Neuron (in vitro differentiated cells): ENCODE results near the gene ANKMY1.

Experiments
- H2AFZ ChIP-seq: one replicate; pipeline ENCODE4 v1.6.1; 2013; ENCODE audit warnings: low read depth, mild to moderate bottlenecking, inconsistent platforms, low read length, moderate library complexity
- H3K27me3 ChIP-seq: one replicate; pipeline ENCODE4 v1.6.1; 2013; ENCODE audit warnings: low read length; ENCODE audit not compliant: insufficient read depth
- H3K36me3 ChIP-seq: one replicate; pipeline ENCODE4 v1.6.1; 2013; ENCODE audit warnings: low read length; ENCODE audit not compliant: insufficient read depth
- H3K4me1 ChIP-seq: one replicate; pipeline ENCODE4 v1.6.1; 2013; ENCODE audit warnings: low read length; ENCODE audit not compliant: insufficient read depth
- H3K4me3 ChIP-seq: 2 replicates; pipeline ENCODE4 v1.5.1; 2013; ENCODE audit warnings: mild to moderate bottlenecking, low read length, moderate library complexity
- H3K9me3 ChIP-seq: one replicate; pipeline ENCODE4 v1.6.1; 2013; ENCODE audit warnings: low read length

ANKMY1 gene

GRCh38 chr2:240599141-240599583 lies 41.4 kb upstream of the ANKMY1 start:
- Histone ChIP-seq H3K36me3 (peaks cover 49% of the 10 kb centered on the region), H3K9me3 (no peaks in the 10 kb centered on the region), H3K27me3 (no peaks in the 10 kb centered on the region), H3K4me3 (no peak overlapping the region), H3K4me1 (peaks cover 3% of the 10 kb centered on the region), H2AFZ (no peak overlapping the region)

GRCh38 chr2:240598311-240598911 lies 40.6 kb upstream of the ANKMY1 start:
- Histone ChIP-seq H2AFZ (no peak overlapping the region), H3K4me3 (no peak overlapping the region), H3K27me3 (no peaks in the 10 kb centered on the region), H3K4me1 (no peaks in the 10 kb centered on the region), H3K36me3 (peaks cover 53% of the 10 kb centered on the region), H3K9me3 (no peaks in the 10 kb centered on the region)

- H2AFZ ChIP-seq: no peak overlapping the region
- no peaks in the 10 kb centered on the region for H3K4me1 ChIP-seq
- H3K36me3 ChIP-seq: peaks cover 55% of the 10 kb centered on the region
- no peaks in the 10 kb centered on the region for H3K9me3 ChIP-seq
- no peaks in the 10 kb centered on the region for H3K27me3 ChIP-seq
- H3K4me3 ChIP-seq: no peak overlapping the region
Observed at GRCh38 chr2:240597419-240598181, 39.8 kb upstream of the ANKMY1 start.

- peaks cover 60% of the 10 kb centered on the region for H3K36me3 ChIP-seq
- no peaks in the 10 kb centered on the region for H3K9me3 ChIP-seq
- no peaks in the 10 kb centered on the region for H3K4me1 ChIP-seq
- no peaks in the 10 kb centered on the region for H3K27me3 ChIP-seq
- H3K4me3 ChIP-seq: no peak overlapping the region
- no peak overlapping the region for H2AFZ ChIP-seq
Observed at GRCh38 chr2:240597054-240597418, 39.2 kb upstream of the ANKMY1 start.

- Histone ChIP-seq H3K9me3 (no peaks in the 10 kb centered on the region), H3K4me3 (no peak overlapping the region), H3K27me3 (no peaks in the 10 kb centered on the region), H3K36me3 (peaks cover 65% of the 10 kb centered on the region), H2AFZ (no peak overlapping the region), H3K4me1 (no peaks in the 10 kb centered on the region)
Observed at GRCh38 chr2:240596491-240596931, 38.7 kb upstream of the ANKMY1 start.

GRCh38 chr2:240596080-240596460 lies 38.3 kb upstream of the ANKMY1 start:
- Histone ChIP-seq H3K4me1 (no peaks in the 10 kb centered on the region), H3K36me3 (peaks cover 66% of the 10 kb centered on the region), H2AFZ (no peak overlapping the region), H3K27me3 (no peaks in the 10 kb centered on the region), H3K9me3 (no peaks in the 10 kb centered on the region), H3K4me3 (no peak overlapping the region)

- H3K36me3 ChIP-seq: peaks cover 70% of the 10 kb centered on the region
- H3K4me3 ChIP-seq: no peak overlapping the region
- no peaks in the 10 kb centered on the region for H3K9me3 ChIP-seq
- H3K27me3 ChIP-seq: no peaks in the 10 kb centered on the region
- no peak overlapping the region for H2AFZ ChIP-seq
- H3K4me1 ChIP-seq: no peaks in the 10 kb centered on the region
Observed at GRCh38 chr2:240595381-240596079, 37.7 kb upstream of the ANKMY1 start.

GRCh38 chr2:240594511-240595380 lies 37.0 kb upstream of the ANKMY1 start:
- Histone ChIP-seq H3K4me3 (no peak overlapping the region), H3K4me1 (no peaks in the 10 kb centered on the region), H3K9me3 (no peaks in the 10 kb centered on the region), H3K27me3 (no peaks in the 10 kb centered on the region), H2AFZ (no peak overlapping the region), H3K36me3 (peaks cover 70% of the 10 kb centered on the region)

- no peaks in the 10 kb centered on the region for H3K9me3 ChIP-seq
- H3K27me3 ChIP-seq: no peaks in the 10 kb centered on the region
- no peak overlapping the region for H2AFZ ChIP-seq
- H3K36me3 ChIP-seq: peaks cover 67% of the 10 kb centered on the region
- H3K4me1 ChIP-seq: no peaks in the 10 kb centered on the region
- H3K4me3 ChIP-seq: no peak overlapping the region
Observed at GRCh38 chr2:240593703-240594451, 36.1 kb upstream of the ANKMY1 start.

GRCh38 chr2:240593026-240593702 lies 35.4 kb upstream of the ANKMY1 start:
- no peak overlapping the region for H3K4me3 ChIP-seq
- no peak overlapping the region for H2AFZ ChIP-seq
- no peaks in the 10 kb centered on the region for H3K27me3 ChIP-seq
- H3K9me3 ChIP-seq: no peaks in the 10 kb centered on the region
- peaks cover 6% of the 10 kb centered on the region for H3K4me1 ChIP-seq
- H3K36me3 ChIP-seq: peaks cover 60% of the 10 kb centered on the region

GRCh38 chr2:240591784-240592183 lies 34.0 kb upstream of the ANKMY1 start:
- Histone ChIP-seq H3K36me3 (peaks cover 53% of the 10 kb centered on the region), H3K27me3 (no peaks in the 10 kb centered on the region), H2AFZ (no peak overlapping the region), H3K4me1 (peaks cover 16% of the 10 kb centered on the region), H3K4me3 (no peak overlapping the region), H3K9me3 (no peaks in the 10 kb centered on the region)

- Histone ChIP-seq H3K36me3 (peaks cover 50% of the 10 kb centered on the region), H3K4me1 (peaks cover 16% of the 10 kb centered on the region), H3K4me3 (no peak overlapping the region), H3K27me3 (no peaks in the 10 kb centered on the region), H3K9me3 (no peaks in the 10 kb centered on the region), H2AFZ (no peak overlapping the region)
Observed at GRCh38 chr2:240591226-240591625, 33.4 kb upstream of the ANKMY1 start.
